Right lobe of liver (tissue), 6 donors: Measurements from ENCODE around the gene KRTAP22-1. TPM values are rescaled to one million over a fixed set of nuclear protein-coding genes. Genes with fewer than 3 reads are reported as not detected.

Source experiments
- ATAC-seq, 4 donors: fragments of 200-7000 bp; cut with Tn5 transposase; one replicate each; pipeline ENCODE4 v1.9.1; 2020; ENCODE audit warnings: mild to moderate bottlenecking in 4 of 4, moderate library complexity in 4 of 4
- DNase-seq, 3 donors: peaks; one replicate each; pipeline ENCODE4 v3.0.0-alpha.2; 2020
- H3K27ac ChIP-seq, 3 donors: fragments of 200-600 bp; one replicate each; pipeline ENCODE4 v1.8.0; 2022
- H3K27me3 ChIP-seq, 2 donors: fragments of 200-600 bp; one replicate each; pipeline ENCODE4 v1.8.0; 2022
- H3K36me3 ChIP-seq, 4 donors: fragments of 200-600 bp; sonication (generic) in 1 of 4; one replicate each; pipeline versions ENCODE4 v1.5.1 to v1.8.0; 2017 to 2022; ENCODE audit warnings: control low read depth in 1 of 4
- H3K4me1 ChIP-seq, 4 donors: fragments of 200-600 bp; sonication (generic) in 1 of 4; one replicate each; pipeline versions ENCODE4 v1.5.1 to v1.8.0; 2017 to 2022; ENCODE audit warnings: control low read depth in 1 of 4
- H3K4me3 ChIP-seq, 3 donors: fragments of 200-600 bp; one replicate each; pipeline ENCODE4 v1.8.0; 2022
- H3K9me3 ChIP-seq, 4 donors: fragments of 200-600 bp; sonication (generic) in 1 of 4; one replicate each; pipeline versions ENCODE4 v1.5.1 to v1.8.0; 2017 to 2022; ENCODE audit warnings: control low read depth in 1 of 4
- POLR2A ChIP-seq: fragments of 450-650 bp; IDR thresholded peaks from one replicate; pipeline ENCODE4 v1.6.1; 2017; ENCODE audit warnings: antibody characterized with exemption, mild to moderate bottlenecking
- WGBS: methylation state at CpG from one replicate; pipeline ENCODE4 v1.1.6; 2018; ENCODE audit warnings: low coverage, low lambda C conversion rate; ENCODE audit not compliant: insufficient coverage; ENCODE audit errors: missing lambda C conversion rate; 5-methylcytosine and 5-hydroxymethylcytosine counted together
- intact Hi-C, 2 donors: fragments of 100-400 bp; cut with DNase I; formaldehyde crosslinking; loops; one replicate each; pipeline versions ENCODE4 v1.11.2 to v1.14.1; 2022
- total RNA-seq, 6 experiments: library from RNA; depleted of rRNA in 2 of 6; stranded (reverse); fragments of >200 nt in 2 of 6; fragmentation: NEBNext Ultra II Directional in 3 of 6; extraction: Animal tissue kit (Norgen Biotek cat#: 25700) in 3 of 6; gene quantifications; one replicate each; pipeline versions ENCODE4 v1.1.0 to v1.2.4, GENCODE V29; 2016 to 2023
- TF ChIP-seq, protein P1 (sequence below), 4 donors: fragments of 200-600 bp in 3 of 4; fragments of 450-650 bp in 1 of 4; IDR thresholded peaks; one replicate each; pipeline versions ENCODE4 v1.5.1 to v1.8.0; 2016 to 2022; ENCODE audit warnings: antibody characterized with exemption in 4 of 4, mild to moderate bottlenecking in 2 of 4
- donor health status: DM: no; HTN: yes; CAD: no.
- donor health status: DM: no; HTN: no; CAD: no.
- donor health status: DM: no; HTN: no; CAD: no.
- donor health status: DM: no; HTN: yes; CAD: no.
- donor health status: DM: no; HTN: yes; CAD: no.

Gene KRTAP22-1
- total RNA-seq, 6 experiments from 2014 or later = not detected

DNA sequence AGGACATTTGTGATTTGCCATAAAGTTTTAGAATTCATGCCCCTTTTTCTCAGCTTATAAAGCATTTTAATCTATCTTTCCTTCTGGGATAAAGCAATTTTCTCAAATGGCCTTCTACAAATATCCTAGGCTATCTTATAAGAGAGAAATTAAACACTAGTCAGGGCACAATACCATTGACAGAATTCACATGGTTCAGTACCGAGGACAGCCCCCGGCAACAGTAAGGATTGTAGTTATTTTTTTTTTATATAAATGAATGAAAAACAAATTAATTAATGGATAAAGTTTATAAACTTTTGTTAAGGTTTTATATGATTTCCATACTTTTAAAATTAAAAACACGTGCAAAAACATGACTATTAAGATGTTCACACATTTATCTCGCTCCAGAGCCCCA lies 27.2 kb downstream of the KRTAP22-1 start:
- DNase-seq = no peak
- intact Hi-C loops = no loop called here
- Histone ChIP-seq H3K4me1 (no peaks in the 10 kb centered on the region), H3K27me3 (no peaks in the 10 kb centered on the region), H3K27ac (no peak overlapping the region), H3K36me3 (no peaks in the 10 kb centered on the region), H3K9me3 (no peaks in the 10 kb centered on the region), H3K4me3 (no peak overlapping the region)
- WGBS = 62% methylated on average over 4 of the region's 4 CpGs
- TF ChIP-seq, protein P1, sequence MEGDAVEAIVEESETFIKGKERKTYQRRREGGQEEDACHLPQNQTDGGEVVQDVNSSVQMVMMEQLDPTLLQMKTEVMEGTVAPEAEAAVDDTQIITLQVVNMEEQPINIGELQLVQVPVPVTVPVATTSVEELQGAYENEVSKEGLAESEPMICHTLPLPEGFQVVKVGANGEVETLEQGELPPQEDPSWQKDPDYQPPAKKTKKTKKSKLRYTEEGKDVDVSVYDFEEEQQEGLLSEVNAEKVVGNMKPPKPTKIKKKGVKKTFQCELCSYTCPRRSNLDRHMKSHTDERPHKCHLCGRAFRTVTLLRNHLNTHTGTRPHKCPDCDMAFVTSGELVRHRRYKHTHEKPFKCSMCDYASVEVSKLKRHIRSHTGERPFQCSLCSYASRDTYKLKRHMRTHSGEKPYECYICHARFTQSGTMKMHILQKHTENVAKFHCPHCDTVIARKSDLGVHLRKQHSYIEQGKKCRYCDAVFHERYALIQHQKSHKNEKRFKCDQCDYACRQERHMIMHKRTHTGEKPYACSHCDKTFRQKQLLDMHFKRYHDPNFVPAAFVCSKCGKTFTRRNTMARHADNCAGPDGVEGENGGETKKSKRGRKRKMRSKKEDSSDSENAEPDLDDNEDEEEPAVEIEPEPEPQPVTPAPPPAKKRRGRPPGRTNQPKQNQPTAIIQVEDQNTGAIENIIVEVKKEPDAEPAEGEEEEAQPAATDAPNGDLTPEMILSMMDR (IDR thresholded peaks at IDR 0.05) = no peak
- TF ChIP-seq POLR2A = no peak
- no peak for ATAC-seq

DNA sequence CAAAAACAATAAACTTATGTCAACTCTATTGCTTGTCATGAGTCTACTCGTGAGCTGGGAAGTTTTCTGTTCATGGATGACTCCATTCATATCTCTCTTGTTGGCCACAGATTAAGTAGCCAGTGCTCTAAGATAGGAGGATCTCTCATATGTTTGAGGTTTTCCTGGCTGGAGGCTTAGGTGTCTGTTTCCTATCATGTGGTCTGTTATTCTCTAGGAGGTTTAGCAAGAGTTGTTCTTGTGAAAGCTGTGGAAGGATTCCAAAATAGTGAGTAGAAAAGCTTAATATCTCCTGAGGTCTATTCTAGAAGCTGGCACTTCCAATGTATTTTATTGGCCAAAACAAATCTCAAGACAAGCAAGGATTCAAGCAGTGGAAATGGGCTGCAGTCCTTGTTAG lies 28.3 kb downstream of the KRTAP22-1 start:
- WGBS = 40% methylated on average over 1 of the region's 1 CpG
- TF ChIP-seq, protein P1 (IDR thresholded peaks at IDR 0.05) = no peak
- TF ChIP-seq POLR2A = no peak
- H3K27me3 ChIP-seq = no peaks in the 10 kb centered on the region
- H3K4me3 ChIP-seq = no peak overlapping the region
- no peaks in the 10 kb centered on the region for H3K4me1 ChIP-seq
- no peaks in the 10 kb centered on the region for H3K36me3 ChIP-seq
- no peak for DNase-seq
- intact Hi-C loops = no loop called here
- no peak overlapping the region for H3K27ac ChIP-seq
- H3K9me3 ChIP-seq = no peaks in the 10 kb centered on the region
- no peak for ATAC-seq

DNA sequence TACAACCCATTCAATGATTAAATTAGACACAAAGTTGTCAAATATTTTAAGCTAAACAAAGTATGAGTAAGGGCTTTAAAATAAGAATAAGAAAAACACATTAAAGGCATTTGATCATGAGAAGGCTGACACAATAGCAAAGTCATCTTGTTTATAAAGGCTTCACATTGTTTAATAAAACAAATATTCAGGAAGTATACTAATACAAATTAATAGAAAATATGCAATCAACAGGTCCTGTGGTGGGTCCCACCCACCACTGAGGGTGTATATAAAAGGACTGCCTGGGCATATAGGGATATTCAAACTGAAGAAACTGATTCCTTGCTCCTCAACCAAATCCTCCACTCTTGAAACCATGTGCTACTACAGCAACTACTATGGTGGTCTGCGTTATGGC lies 34.0 kb downstream of the KRTAP22-1 start, which contains the start of gene KRTAP20-2:
Gene KRTAP20-2, plus strand, starts transcription at position 301 of the 400 bp plus-strand sequence. Its CDS starts 58 bp downstream, at position 359.
- DNase-seq = no peak
- TF ChIP-seq POLR2A = no peak
- intact Hi-C loops = no loop called here
- Histone ChIP-seq H3K4me3 (no peak within 1 kb of the TSS), H3K36me3 (no peaks in the 10 kb centered on the region), H3K27ac (no peak within 1 kb of the TSS), H3K4me1 (no peaks in the 10 kb centered on the region), H3K9me3 (no peaks in the 10 kb centered on the region), H3K27me3 (no peaks in the 10 kb centered on the region)
- no peak for ATAC-seq
- WGBS = no CpG with 5 or more reads among the region's 1 CpG

DNA sequence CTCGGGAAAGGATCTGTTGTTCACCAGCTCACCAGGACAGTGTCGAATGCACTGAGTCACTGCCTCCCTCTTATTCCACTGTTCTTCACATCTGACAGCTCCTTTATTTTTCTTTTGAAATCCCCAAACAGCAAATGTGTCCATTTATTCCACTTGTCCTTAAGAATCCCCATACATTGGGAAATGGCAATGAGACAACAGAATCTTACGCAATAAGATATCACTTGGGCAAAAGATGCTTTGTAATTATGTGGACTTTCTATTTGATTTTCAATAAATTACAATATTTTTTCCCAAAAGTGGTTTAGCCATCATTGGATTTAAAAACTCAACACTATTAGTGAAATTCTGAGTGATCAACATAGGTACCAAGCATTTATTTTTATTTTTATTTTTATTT lies 37.8 kb downstream of the KRTAP22-1 start:
- Histone ChIP-seq H3K4me1 (no peaks in the 10 kb centered on the region), H3K36me3 (no peaks in the 10 kb centered on the region), H3K27ac (no peak overlapping the region), H3K4me3 (no peak overlapping the region), H3K9me3 (no peaks in the 10 kb centered on the region), H3K27me3 (no peaks in the 10 kb centered on the region)
- no peak for DNase-seq
- intact Hi-C loops = no loop called here
- WGBS = 90% methylated on average over 3 of the region's 3 CpGs
- TF ChIP-seq, protein P1 (IDR thresholded peaks at IDR 0.05) = no peak
- no peak for TF ChIP-seq POLR2A
- no peak for ATAC-seq

DNA sequence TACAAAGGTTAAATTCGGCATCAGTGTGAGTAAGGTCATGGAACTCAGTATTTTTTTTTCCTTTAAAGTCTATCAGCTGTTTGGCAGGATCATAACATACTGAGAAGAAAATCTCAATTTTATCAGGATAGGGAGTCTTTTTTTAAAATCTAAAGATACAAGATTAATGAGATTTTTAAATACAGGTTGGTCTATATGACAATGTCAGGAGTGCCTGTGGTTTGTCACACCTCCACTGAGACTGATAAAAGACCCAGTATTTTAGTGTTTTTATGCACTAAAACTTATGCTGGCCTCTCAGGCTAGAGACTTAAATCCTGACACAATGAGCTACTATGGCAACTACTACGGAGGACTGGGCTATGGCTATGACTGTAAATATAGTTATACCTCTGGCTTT lies 41.7 kb downstream of the KRTAP22-1 start, which contains the start of gene KRTAP20-3:
Gene KRTAP20-3, plus strand, starts transcription at position 301 of the 400 bp plus-strand sequence.
- ATAC-seq = no peak
- no peak for TF ChIP-seq POLR2A
- TF ChIP-seq, protein P1 (IDR thresholded peaks at IDR 0.05) = no peak
- no peaks in the 10 kb centered on the region for H3K36me3 ChIP-seq
- H3K27me3 ChIP-seq = no peaks in the 10 kb centered on the region
- H3K4me1 ChIP-seq = no peaks in the 10 kb centered on the region
- intact Hi-C loops = no loop called here
- no peak for DNase-seq
- no peaks in the 10 kb centered on the region for H3K9me3 ChIP-seq
- WGBS = 65% methylated on average over 2 of the region's 2 CpGs
- no peak within 1 kb of the TSS for H3K4me3 ChIP-seq
- H3K27ac ChIP-seq = no peak within 1 kb of the TSS
